ENCODE data around the gene TGFBR2. TPM values are rescaled to one million over a fixed set of nuclear protein-coding genes. Genes with fewer than 3 reads are reported as not detected.

The TGFBR2 gene
- total RNA-seq, 1 donor = 37.1 TPM

- no peak overlapping the region for H3K4me3 ChIP-seq (ENCODE audit: low read depth, low read length)
- TF ChIP-seq, protein P1, sequence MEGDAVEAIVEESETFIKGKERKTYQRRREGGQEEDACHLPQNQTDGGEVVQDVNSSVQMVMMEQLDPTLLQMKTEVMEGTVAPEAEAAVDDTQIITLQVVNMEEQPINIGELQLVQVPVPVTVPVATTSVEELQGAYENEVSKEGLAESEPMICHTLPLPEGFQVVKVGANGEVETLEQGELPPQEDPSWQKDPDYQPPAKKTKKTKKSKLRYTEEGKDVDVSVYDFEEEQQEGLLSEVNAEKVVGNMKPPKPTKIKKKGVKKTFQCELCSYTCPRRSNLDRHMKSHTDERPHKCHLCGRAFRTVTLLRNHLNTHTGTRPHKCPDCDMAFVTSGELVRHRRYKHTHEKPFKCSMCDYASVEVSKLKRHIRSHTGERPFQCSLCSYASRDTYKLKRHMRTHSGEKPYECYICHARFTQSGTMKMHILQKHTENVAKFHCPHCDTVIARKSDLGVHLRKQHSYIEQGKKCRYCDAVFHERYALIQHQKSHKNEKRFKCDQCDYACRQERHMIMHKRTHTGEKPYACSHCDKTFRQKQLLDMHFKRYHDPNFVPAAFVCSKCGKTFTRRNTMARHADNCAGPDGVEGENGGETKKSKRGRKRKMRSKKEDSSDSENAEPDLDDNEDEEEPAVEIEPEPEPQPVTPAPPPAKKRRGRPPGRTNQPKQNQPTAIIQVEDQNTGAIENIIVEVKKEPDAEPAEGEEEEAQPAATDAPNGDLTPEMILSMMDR (IDR thresholded peaks at IDR 0.05; ENCODE audit: insufficient read depth, low read depth, low read length) = no peak
- DNase-seq (ENCODE audit: low read depth) = no peak
Measured at GRCh38 chr3:30672287-30672735, 65.9 kb downstream of the TGFBR2 start.

DNA sequence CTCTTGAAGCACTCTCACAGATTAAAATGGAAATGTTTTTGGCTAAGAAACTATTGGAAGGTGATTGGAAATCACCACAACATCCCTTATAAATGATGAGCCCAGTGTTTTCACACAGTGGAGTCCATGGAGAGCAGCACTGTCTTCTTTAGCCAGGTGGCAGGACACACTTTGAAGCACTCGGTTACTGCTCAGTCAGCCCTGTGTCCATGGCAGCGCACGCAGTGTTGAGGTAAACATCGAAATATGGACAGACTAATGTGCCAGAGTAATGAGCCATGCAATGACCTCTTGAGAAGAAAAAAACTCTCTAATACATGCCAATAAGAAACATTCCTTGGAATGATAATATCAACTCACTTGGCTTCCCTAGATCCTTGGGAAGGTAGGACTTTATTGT, 66.6 kb downstream of the TGFBR2 start:
- DNase-seq (ENCODE audit: low read depth) = peak; percentile 58
- TF ChIP-seq, protein P1 (IDR thresholded peaks at IDR 0.05; ENCODE audit: insufficient read depth, low read depth, low read length) = no peak
- no peak overlapping the region for H3K4me3 ChIP-seq (ENCODE audit: low read depth, low read length)

- DNase-seq (ENCODE audit: low read depth) = peak; percentile 70
- TF ChIP-seq, protein P1 (IDR thresholded peaks at IDR 0.05; ENCODE audit: insufficient read depth, low read depth, low read length) = no peak
Measured at GRCh38 chr3:30673425-30674341, 67.3 kb downstream of the TGFBR2 start.

GRCh38 chr3:30675006-30675405, 68.6 kb downstream of the TGFBR2 start:
- TF ChIP-seq, protein P1 (IDR thresholded peaks at IDR 0.05; ENCODE audit: insufficient read depth, low read depth, low read length) = no peak
- no peak overlapping the region for H3K4me3 ChIP-seq (ENCODE audit: low read depth, low read length)

More at GRCh38 chr3:30673425-30674341, 67.3 kb downstream of the TGFBR2 start:
- no peak overlapping the region for H3K4me3 ChIP-seq (ENCODE audit: low read depth, low read length)

DNA sequence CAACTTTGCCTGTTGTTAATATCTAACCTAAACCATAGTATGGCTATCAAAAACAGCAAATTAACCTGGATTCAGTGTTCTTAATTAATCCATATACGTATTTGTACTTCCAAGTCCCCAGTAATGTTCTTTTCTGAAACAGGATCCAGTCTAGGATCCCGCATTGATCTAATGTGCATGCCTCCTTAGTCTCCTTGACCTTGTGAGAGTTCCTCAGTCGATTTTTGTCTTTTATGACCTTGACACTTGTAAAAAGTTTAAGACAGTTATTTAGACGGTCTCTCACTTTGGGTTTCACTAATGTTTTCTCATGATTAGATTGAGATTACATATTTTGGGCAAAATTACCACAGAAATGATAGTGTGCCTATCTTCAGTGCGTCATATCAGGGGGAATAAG, 69.4 kb downstream of the TGFBR2 start:
- TF ChIP-seq, protein P1 (IDR thresholded peaks at IDR 0.05; ENCODE audit: insufficient read depth, low read depth, low read length) = no peak
- H3K4me3 ChIP-seq (ENCODE audit: low read depth, low read length) = no peak overlapping the region
- no peak for DNase-seq (ENCODE audit: low read depth)

More at GRCh38 chr3:30675006-30675405, 68.6 kb downstream of the TGFBR2 start:
- DNase-seq (ENCODE audit: low read depth) = no peak

GRCh38 chr3:30676424-30677346, 70.3 kb downstream of the TGFBR2 start:
- no peak for DNase-seq (ENCODE audit: low read depth)
- TF ChIP-seq, protein P1 (IDR thresholded peaks at IDR 0.05; ENCODE audit: insufficient read depth, low read depth, low read length) = no peak
- H3K4me3 ChIP-seq (ENCODE audit: low read depth, low read length) = no peak overlapping the region

Measured in fibroblast of villous mesenchyme (primary cell).